Measurements from ENCODE around the gene MAGEB2.

- TF ChIP-seq CTCF (conservative IDR thresholded peaks at IDR 0.05; ENCODE audit: low read length) (no peak), EZH2phosphoT487 (IDR thresholded peaks at IDR 0.05; ENCODE audit: borderline replicate concordance, low read depth, low read length) (no peak)
These were observed 44.5 kb upstream of the MAGEB2 start for GRCh38 chrX:30170900-30171299.

Data from OCI-LY7 (cell line).